K562 (cell line): Measurements from ENCODE around the gene GHDC. TPM values are rescaled to one million over a fixed set of nuclear protein-coding genes. Genes with fewer than 3 reads are reported as not detected.

Experiments used
- CXXC5 ChIP-seq: fragments of 250-450 bp; sonication (Bioruptor Pico); IDR thresholded peaks from 2 replicates; pipeline ENCODE4 v1.8.0; 2022; ENCODE audit warnings: inconsistent platforms, mild to moderate bottlenecking, moderate library complexity
- NFE2L1 ChIP-seq: fragments of 450-650 bp; IDR thresholded peaks from 2 replicates; pipeline ENCODE4 v1.6.1; 2016; ENCODE audit warnings: missing genetic modification characterization, low read depth, mild to moderate bottlenecking, missing compliant biosample characterization, moderate library complexity, borderline replicate concordance
- SIN3A ChIP-seq, 2 experiments: fragments of 150-350 bp in 1 of 2; IDR thresholded peaks; 2 replicates each; pipeline ENCODE4 v1.6.1; 2011 to 2016; ENCODE audit warnings: borderline replicate concordance in 2 of 2, low read depth in 2 of 2, low read length in 2 of 2, mild to moderate bottlenecking in 2 of 2, moderate library complexity in 2 of 2; ENCODE audit not compliant: control insufficient read depth in 1 of 2
- SMARCC2 ChIP-seq: fragments of 450-650 bp; IDR thresholded peaks from 2 replicates; pipeline ENCODE4 v1.6.1; 2017; ENCODE audit warnings: antibody characterized with exemption, moderate library complexity, mild to moderate bottlenecking, low read depth
- ZFP1 ChIP-seq: fragments of 450-650 bp; formaldehyde crosslinking; IDR thresholded peaks from 2 replicates; pipeline ENCODE4 v1.4.0; 2020; ENCODE audit warnings: mild to moderate bottlenecking, mixed read lengths
- polyA plus RNA-seq, 8 experiments: library from polyadenylated mRNA; depleted of rRNA in 4 of 8; stranded (reverse) in 5 of 8; unstranded in 3 of 8; fragments of >200 nt; fragmentation: Nextera tagmentation in 2 of 8; fragmentation: Illumina TruSeq in 1 of 8; extraction: Ambion mirVana in 2 of 8; extraction: Trizol in 1 of 8; gene quantifications; 2 replicates each; pipeline versions ENCODE4 v1.2.1 to v1.2.3, GENCODE V29; 2011 to 2014; ENCODE audit warnings: inconsistent platforms in 1 of 8, missing spikeins in 1 of 8
- total RNA-seq, 7 experiments: library from RNA; depleted of rRNA in 6 of 7; stranded (reverse); fragments of >200 nt in 6 of 7; fragmentation: Illumina TruSeq in 2 of 7; extraction: Trizol in 2 of 7; gene quantifications; 2 replicates each; pipeline versions ENCODE4 v1.2.1 to v1.2.3, GENCODE V29; 2011 to 2021; ENCODE audit warnings: low replicate concordance in 1 of 7
- TF ChIP-seq, protein P1 (sequence below): fragments of 250-450 bp; sonication (Bioruptor Pico); IDR thresholded peaks from 2 replicates; pipeline ENCODE4 v1.8.0; 2021; ENCODE audit warnings: mild to moderate bottlenecking, moderate library complexity
- TF ChIP-seq, protein P2 (sequence below): fragments of 450-650 bp; IDR thresholded peaks from 2 replicates; pipeline ENCODE4 v1.7.0; 2016; ENCODE audit warnings: borderline replicate concordance
- TF ChIP-seq, protein P3 (sequence below): fragments of 150-350 bp; conservative IDR thresholded peaks from 2 replicates; pipeline ENCODE4 v1.6.1; 2014; ENCODE audit warnings: low read length
- TF ChIP-seq, protein P4 (sequence below), 2 experiments: fragments of 450-650 bp in 1 of 2; sonication (generic) in 1 of 2; formaldehyde crosslinking in 1 of 2; IDR thresholded peaks; 2 replicates each; pipeline versions ENCODE4 v1.7.1 to v1.9.0; 2016 to 2022; ENCODE audit warnings: inconsistent platforms in 1 of 2, mild to moderate bottlenecking in 1 of 2, missing genetic modification reagents in 1 of 2

Gene GHDC
- total and polyA plus RNA-seq, 9 of the 15 experiments (the other 6 are each of a cell fraction or from before 2014, with no cell fraction given) = 0.65 to 23.2 (median 11.2) TPM

DNA sequence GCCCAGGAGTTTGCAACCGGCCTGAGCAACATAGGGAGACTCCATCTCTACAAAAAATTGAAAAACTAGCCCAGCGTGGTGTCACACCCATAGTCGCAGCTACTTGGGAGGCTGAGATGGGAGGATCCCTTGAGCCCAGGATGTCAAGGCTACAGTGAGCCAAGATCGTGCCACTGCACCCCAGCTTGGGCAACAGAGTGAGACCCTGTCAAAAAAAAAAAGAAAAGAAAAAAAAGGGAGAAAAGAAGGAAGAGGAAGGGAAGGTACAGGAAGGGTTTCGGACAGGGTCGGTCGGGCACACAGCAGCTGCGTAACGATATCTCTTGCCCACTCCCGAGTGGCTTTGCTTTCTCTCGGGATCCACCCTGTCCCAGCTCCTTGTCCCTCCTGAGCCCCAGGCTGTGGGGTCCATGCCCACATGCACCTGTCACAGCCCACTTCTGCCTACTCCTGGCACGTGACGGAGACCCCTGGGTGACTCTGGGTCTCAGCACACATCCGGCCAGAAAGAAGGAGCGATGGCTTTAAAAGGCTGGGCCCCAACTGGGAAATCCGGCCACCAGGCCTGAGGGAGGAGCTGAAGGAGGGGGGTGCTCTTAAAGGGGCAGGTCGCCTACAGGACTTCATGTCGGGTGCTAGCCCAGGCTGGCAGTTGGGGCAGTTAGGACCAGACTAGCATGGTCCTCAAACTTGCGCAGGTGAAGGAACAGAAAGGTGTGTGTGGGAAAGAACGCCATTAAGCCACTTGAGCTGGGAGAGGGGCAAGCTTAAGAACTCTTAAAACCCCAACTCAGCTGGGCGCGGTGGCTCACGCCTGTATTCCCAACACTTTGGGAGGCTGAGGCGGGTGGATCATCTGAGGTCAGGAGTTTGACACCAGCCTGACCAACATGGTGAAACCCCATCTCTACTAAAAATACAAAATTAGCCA, at the start of gene GHDC (continued):
- TF ChIP-seq, protein P1, sequence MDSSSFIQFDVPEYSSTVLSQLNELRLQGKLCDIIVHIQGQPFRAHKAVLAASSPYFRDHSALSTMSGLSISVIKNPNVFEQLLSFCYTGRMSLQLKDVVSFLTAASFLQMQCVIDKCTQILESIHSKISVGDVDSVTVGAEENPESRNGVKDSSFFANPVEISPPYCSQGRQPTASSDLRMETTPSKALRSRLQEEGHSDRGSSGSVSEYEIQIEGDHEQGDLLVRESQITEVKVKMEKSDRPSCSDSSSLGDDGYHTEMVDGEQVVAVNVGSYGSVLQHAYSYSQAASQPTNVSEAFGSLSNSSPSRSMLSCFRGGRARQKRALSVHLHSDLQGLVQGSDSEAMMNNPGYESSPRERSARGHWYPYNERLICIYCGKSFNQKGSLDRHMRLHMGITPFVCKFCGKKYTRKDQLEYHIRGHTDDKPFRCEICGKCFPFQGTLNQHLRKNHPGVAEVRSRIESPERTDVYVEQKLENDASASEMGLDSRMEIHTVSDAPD = no peak
- TF ChIP-seq, protein P2, sequence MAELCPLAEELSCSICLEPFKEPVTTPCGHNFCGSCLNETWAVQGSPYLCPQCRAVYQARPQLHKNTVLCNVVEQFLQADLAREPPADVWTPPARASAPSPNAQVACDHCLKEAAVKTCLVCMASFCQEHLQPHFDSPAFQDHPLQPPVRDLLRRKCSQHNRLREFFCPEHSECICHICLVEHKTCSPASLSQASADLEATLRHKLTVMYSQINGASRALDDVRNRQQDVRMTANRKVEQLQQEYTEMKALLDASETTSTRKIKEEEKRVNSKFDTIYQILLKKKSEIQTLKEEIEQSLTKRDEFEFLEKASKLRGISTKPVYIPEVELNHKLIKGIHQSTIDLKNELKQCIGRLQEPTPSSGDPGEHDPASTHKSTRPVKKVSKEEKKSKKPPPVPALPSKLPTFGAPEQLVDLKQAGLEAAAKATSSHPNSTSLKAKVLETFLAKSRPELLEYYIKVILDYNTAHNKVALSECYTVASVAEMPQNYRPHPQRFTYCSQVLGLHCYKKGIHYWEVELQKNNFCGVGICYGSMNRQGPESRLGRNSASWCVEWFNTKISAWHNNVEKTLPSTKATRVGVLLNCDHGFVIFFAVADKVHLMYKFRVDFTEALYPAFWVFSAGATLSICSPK = 0 out of 2 replicates have a peak, but pooled peaks have one; percentile 52
- TF ChIP-seq, protein P3, sequence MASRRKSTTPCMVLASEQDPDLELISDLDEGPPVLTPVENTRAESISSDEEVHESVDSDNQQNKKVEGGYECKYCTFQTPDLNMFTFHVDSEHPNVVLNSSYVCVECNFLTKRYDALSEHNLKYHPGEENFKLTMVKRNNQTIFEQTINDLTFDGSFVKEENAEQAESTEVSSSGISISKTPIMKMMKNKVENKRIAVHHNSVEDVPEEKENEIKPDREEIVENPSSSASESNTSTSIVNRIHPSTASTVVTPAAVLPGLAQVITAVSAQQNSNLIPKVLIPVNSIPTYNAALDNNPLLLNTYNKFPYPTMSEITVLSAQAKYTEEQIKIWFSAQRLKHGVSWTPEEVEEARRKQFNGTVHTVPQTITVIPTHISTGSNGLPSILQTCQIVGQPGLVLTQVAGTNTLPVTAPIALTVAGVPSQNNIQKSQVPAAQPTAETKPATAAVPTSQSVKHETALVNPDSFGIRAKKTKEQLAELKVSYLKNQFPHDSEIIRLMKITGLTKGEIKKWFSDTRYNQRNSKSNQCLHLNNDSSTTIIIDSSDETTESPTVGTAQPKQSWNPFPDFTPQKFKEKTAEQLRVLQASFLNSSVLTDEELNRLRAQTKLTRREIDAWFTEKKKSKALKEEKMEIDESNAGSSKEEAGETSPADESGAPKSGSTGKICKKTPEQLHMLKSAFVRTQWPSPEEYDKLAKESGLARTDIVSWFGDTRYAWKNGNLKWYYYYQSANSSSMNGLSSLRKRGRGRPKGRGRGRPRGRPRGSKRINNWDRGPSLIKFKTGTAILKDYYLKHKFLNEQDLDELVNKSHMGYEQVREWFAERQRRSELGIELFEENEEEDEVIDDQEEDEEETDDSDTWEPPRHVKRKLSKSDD = no peak
- TF ChIP-seq, protein P4, sequence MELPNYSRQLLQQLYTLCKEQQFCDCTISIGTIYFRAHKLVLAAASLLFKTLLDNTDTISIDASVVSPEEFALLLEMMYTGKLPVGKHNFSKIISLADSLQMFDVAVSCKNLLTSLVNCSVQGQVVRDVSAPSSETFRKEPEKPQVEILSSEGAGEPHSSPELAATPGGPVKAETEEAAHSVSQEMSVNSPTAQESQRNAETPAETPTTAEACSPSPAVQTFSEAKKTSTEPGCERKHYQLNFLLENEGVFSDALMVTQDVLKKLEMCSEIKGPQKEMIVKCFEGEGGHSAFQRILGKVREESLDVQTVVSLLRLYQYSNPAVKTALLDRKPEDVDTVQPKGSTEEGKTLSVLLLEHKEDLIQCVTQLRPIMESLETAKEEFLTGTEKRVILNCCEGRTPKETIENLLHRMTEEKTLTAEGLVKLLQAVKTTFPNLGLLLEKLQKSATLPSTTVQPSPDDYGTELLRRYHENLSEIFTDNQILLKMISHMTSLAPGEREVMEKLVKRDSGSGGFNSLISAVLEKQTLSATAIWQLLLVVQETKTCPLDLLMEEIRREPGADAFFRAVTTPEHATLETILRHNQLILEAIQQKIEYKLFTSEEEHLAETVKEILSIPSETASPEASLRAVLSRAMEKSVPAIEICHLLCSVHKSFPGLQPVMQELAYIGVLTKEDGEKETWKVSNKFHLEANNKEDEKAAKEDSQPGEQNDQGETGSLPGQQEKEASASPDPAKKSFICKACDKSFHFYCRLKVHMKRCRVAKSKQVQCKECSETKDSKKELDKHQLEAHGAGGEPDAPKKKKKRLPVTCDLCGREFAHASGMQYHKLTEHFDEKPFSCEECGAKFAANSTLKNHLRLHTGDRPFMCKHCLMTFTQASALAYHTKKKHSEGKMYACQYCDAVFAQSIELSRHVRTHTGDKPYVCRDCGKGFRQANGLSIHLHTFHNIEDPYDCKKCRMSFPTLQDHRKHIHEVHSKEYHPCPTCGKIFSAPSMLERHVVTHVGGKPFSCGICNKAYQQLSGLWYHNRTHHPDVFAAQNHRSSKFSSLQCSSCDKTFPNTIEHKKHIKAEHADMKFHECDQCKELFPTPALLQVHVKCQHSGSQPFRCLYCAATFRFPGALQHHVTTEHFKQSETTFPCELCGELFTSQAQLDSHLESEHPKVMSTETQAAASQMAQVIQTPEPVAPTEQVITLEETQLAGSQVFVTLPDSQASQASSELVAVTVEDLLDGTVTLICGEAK (IDR thresholded peaks at IDR 0.05) = peak; percentile 82
- TF ChIP-seq, protein P4 (CRISPR knock-in tag; IDR thresholded peaks at IDR 0.05) = no peak
- peak; percentile 11; the same call in 1 of the 2 replicates for TF ChIP-seq CXXC5
- no peak for TF ChIP-seq NFE2L1 (tag)
- peak; percentile 29 to 72; a peak in 2 of 4 replicates for TF ChIP-seq SIN3A (IDR thresholded peaks at IDR 0.05; ENCODE audit: borderline replicate concordance in 2 of 2, control insufficient read depth in 1 of 2, low read depth in 2 of 2, low read length in 2 of 2)
- peak; percentile 10; the same call in 1 of the 2 replicates for TF ChIP-seq SMARCC2
- TF ChIP-seq ZFP1 (CRISPR knock-in tag) = no peak
